Dedifferentiated amniotic fluid mesenchymal stem cell (primary cell): ENCODE data around the gene ITFG2.
"Not testable (repeated sequence)": the region's sequence is repeated elsewhere in the genome, so short reads cannot be mapped to it uniquely, and the experiment has no call there.

Experiments used
- DNase-seq: peaks from one replicate; pipeline ENCODE4 v3.0.0-alpha.2; 2016; ENCODE audit errors: extremely low spot score

Gene ITFG2

GRCh38 chr12:2863402-2863801, 50.9 kb downstream of the ITFG2 start:
- DNase-seq: not testable (repeated sequence)

GRCh38 chr12:2864198-2864597, 51.7 kb downstream of the ITFG2 start:
- DNase-seq: no peak

- DNase-seq: not testable (repeated sequence)
Measured at GRCh38 chr12:2868986-2869632, 56.6 kb downstream of the ITFG2 start.
